ENCODE measurements around the gene FCHO2.

FCHO2 gene

DNA sequence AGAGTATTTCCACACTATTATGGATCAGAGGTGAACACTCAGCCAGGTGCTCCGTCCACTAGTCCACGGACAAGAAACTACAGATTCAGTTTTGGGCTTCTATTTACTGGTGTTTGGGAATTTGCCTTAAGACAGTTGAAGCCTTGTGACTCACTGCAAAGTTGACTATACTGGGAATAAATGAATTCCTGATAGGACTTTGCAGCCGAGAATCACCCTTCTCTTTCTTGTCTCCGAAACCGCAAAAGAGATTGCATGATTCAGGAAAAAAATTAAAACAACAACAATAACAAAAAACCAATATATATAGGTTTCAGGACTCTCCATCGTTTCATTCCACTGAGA is 165.2 kb downstream of the FCHO2 start:
- Histone ChIP-seq H2AFZ (ENCODE audit: low read depth, low read length, severe bottlenecking) (no peak overlapping the region), H3K9me2 (replicated peaks; ENCODE audit: insufficient read depth, low read length) (no peaks in the 10 kb centered on the region), H3K27ac (ENCODE audit: low read depth, low read length) (no peak overlapping the region), H4K20me1 (ENCODE audit: low read depth, low read length) (no peaks in the 10 kb centered on the region), H3F3A (ENCODE audit: insufficient read depth) (no peaks in the 10 kb centered on the region), H3K9me3 (ENCODE audit: insufficient read depth, low read length) (no peaks in the 10 kb centered on the region), H3K9ac (ENCODE audit: low read length) (no peak overlapping the region), H3K79me2 (ENCODE audit: insufficient read depth, low read length) (no peaks in the 10 kb centered on the region), H3K4me3 (ENCODE audit: insufficient read depth, low read length, poor library complexity, severe bottlenecking) (no peak overlapping the region), H3K4me2 (ENCODE audit: low read depth, low read length, poor library complexity, severe bottlenecking) (no peak overlapping the region), H3K27me3 (ENCODE audit: low read length) (no peaks in the 10 kb centered on the region), H3K36me3 (ENCODE audit: low read length) (no peaks in the 10 kb centered on the region)
- TF ChIP-seq, protein P1, sequence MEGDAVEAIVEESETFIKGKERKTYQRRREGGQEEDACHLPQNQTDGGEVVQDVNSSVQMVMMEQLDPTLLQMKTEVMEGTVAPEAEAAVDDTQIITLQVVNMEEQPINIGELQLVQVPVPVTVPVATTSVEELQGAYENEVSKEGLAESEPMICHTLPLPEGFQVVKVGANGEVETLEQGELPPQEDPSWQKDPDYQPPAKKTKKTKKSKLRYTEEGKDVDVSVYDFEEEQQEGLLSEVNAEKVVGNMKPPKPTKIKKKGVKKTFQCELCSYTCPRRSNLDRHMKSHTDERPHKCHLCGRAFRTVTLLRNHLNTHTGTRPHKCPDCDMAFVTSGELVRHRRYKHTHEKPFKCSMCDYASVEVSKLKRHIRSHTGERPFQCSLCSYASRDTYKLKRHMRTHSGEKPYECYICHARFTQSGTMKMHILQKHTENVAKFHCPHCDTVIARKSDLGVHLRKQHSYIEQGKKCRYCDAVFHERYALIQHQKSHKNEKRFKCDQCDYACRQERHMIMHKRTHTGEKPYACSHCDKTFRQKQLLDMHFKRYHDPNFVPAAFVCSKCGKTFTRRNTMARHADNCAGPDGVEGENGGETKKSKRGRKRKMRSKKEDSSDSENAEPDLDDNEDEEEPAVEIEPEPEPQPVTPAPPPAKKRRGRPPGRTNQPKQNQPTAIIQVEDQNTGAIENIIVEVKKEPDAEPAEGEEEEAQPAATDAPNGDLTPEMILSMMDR (IDR thresholded peaks at IDR 0.05; ENCODE audit: insufficient read depth, low read length, poor library complexity, severe bottlenecking), result no peak
- no peak for TF ChIP-seq EZH2phosphoT487 (conservative IDR thresholded peaks at IDR 0.05; ENCODE audit: low read length)

DNA sequence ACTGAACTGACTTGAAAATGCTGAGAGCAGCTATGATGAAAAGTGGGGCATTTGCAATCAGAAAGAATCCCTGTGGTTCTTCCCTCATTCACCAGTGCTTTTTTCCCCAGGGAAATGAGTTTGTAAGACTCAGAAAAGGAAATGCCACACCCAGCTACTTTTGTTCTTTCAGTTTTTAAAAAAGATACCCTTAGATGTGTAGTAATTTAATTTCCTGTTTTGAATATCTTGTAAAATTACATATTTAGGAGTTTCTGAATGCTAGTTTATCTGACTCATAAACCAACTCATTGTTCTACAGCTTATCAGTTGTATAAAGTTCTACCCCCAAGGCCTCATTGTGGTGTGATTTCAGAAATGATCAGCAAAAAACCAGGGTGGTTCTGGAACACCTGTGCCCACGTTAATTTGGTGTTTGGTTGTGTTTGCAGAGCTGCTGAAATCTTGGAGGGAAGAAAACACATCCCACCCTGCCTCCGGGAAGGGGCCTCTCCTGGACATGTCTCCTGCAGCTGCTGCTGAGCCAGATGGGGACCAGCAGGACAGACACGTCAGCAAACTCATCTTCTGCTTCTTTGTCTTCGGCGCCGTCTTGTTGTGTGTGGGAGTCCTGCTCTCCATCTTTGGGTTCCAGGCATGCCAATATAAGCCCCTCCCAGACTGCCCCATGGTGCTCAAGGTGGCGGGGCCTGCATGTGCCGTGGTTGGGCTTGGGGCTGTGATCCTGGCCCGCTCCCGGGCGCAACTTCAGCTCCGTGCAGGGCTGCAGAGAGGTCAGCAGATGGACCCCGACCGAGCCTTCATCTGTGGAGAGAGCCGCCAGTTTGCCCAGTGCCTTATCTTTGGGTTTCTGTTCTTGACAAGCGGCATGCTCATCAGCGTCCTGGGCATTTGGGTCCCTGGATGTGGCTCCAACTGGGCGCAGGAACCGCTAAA is 167.3 kb downstream of the FCHO2 start:
- H3K9me3 ChIP-seq (ENCODE audit: insufficient read depth, low read length), result no peaks in the 10 kb centered on the region
- no peaks in the 10 kb centered on the region for H3K36me3 ChIP-seq (ENCODE audit: low read length)
- H4K20me1 ChIP-seq (ENCODE audit: low read depth, low read length), result no peaks in the 10 kb centered on the region
- H3K27ac ChIP-seq (ENCODE audit: low read depth, low read length), result no peak overlapping the region
- no peak overlapping the region for H3K4me2 ChIP-seq (ENCODE audit: low read depth, low read length, poor library complexity, severe bottlenecking)
- no peaks in the 10 kb centered on the region for H3K9me2 ChIP-seq (replicated peaks; ENCODE audit: insufficient read depth, low read length)
- H2AFZ ChIP-seq (ENCODE audit: low read depth, low read length, severe bottlenecking), result no peak overlapping the region
- no peaks in the 10 kb centered on the region for H3K27me3 ChIP-seq (ENCODE audit: low read length)
- no peaks in the 10 kb centered on the region for H3K79me2 ChIP-seq (ENCODE audit: insufficient read depth, low read length)
- TF ChIP-seq EZH2phosphoT487 (conservative IDR thresholded peaks at IDR 0.05; ENCODE audit: low read length), result no peak
- TF ChIP-seq, protein P1 (IDR thresholded peaks at IDR 0.05; ENCODE audit: insufficient read depth, low read length, poor library complexity, severe bottlenecking), result no peak
- H3K9ac ChIP-seq (ENCODE audit: low read length), result no peak overlapping the region
- no peaks in the 10 kb centered on the region for H3F3A ChIP-seq (ENCODE audit: insufficient read depth)
- H3K4me3 ChIP-seq (ENCODE audit: insufficient read depth, low read length, poor library complexity, severe bottlenecking), result no peak overlapping the region

DNA sequence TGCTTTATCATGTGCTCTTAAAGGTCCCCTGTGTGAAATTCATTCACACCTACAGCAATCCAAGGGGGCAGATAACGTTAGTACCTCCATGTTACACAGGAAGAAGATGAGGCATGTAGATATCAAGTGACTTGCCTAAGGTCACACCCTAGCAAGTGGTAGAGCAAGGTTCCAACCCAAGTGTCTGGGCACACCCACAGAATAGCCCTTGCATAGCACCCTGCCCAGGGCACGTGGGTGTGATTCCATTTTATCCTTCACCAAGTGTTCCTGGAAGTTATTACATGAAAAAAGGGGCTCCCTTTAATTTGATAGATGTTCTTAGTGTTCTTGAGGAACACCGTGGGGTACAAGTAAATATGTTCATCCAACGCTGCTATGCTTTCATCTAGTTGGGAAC is 169.4 kb downstream of the FCHO2 start:
- H3K79me2 ChIP-seq (ENCODE audit: insufficient read depth, low read length), result no peaks in the 10 kb centered on the region
- no peak overlapping the region for H3K27ac ChIP-seq (ENCODE audit: low read depth, low read length)
- H3K9me2 ChIP-seq (replicated peaks; ENCODE audit: insufficient read depth, low read length), result no peaks in the 10 kb centered on the region
- no peaks in the 10 kb centered on the region for H3K9me3 ChIP-seq (ENCODE audit: insufficient read depth, low read length)
- no peak overlapping the region for H3K4me2 ChIP-seq (ENCODE audit: low read depth, low read length, poor library complexity, severe bottlenecking)
- no peaks in the 10 kb centered on the region for H3F3A ChIP-seq (ENCODE audit: insufficient read depth)
- no peak overlapping the region for H2AFZ ChIP-seq (ENCODE audit: low read depth, low read length, severe bottlenecking)
- H4K20me1 ChIP-seq (ENCODE audit: low read depth, low read length), result no peaks in the 10 kb centered on the region
- no peak overlapping the region for H3K9ac ChIP-seq (ENCODE audit: low read length)
- no peaks in the 10 kb centered on the region for H3K27me3 ChIP-seq (ENCODE audit: low read length)
- H3K36me3 ChIP-seq (ENCODE audit: low read length), result no peaks in the 10 kb centered on the region
- H3K4me3 ChIP-seq (ENCODE audit: insufficient read depth, low read length, poor library complexity, severe bottlenecking), result no peak overlapping the region
- TF ChIP-seq EZH2phosphoT487 (conservative IDR thresholded peaks at IDR 0.05; ENCODE audit: low read length), result no peak
- TF ChIP-seq, protein P1 (IDR thresholded peaks at IDR 0.05; ENCODE audit: insufficient read depth, low read length, poor library complexity, severe bottlenecking), result no peak

Measured in SU-DHL-6 (cell line).